Mucosa of rectum (tissue), 2 donors: Measurements from ENCODE around the gene CREBBP.

Source experiments
- H3K27ac ChIP-seq, 2 donors: one replicate each; pipeline ENCODE4 v1.7.0; 2013; ENCODE audit warnings: inconsistent platforms in 2 of 2, low read depth in 2 of 2, low read length in 2 of 2
- H3K27me3 ChIP-seq, 2 donors: one replicate each; pipeline ENCODE4 v1.7.0; 2013; ENCODE audit warnings: low read length in 2 of 2; ENCODE audit not compliant: control insufficient read depth in 2 of 2, insufficient read depth in 2 of 2
- H3K36me3 ChIP-seq, 2 donors: one replicate each; pipeline ENCODE4 v1.7.0; 2013; ENCODE audit warnings: low read length in 2 of 2; ENCODE audit not compliant: control insufficient read depth in 2 of 2, insufficient read depth in 2 of 2
- H3K4me1 ChIP-seq, 2 donors: one replicate each; pipeline ENCODE4 v1.7.0; 2013; ENCODE audit warnings: low read length in 2 of 2, mild to moderate bottlenecking in 1 of 2; ENCODE audit not compliant: control insufficient read depth in 2 of 2, insufficient read depth in 2 of 2
- H3K4me3 ChIP-seq, 2 donors: one replicate each; pipeline ENCODE4 v1.7.0; 2013; ENCODE audit warnings: low read length in 2 of 2
- H3K9ac ChIP-seq, 2 donors: one replicate each; pipeline ENCODE4 v1.7.0; 2013; ENCODE audit warnings: low read length in 2 of 2, low read depth in 1 of 2, mild to moderate bottlenecking in 1 of 2
- H3K9me3 ChIP-seq, 2 donors: one replicate each; pipeline ENCODE4 v1.7.0; 2013; ENCODE audit warnings: low read length in 2 of 2; ENCODE audit not compliant: control insufficient read depth in 2 of 2
- donor health status: healthy.
- donor health status: Normal muscosa, but diverticular disease.

Gene CREBBP

DNA sequence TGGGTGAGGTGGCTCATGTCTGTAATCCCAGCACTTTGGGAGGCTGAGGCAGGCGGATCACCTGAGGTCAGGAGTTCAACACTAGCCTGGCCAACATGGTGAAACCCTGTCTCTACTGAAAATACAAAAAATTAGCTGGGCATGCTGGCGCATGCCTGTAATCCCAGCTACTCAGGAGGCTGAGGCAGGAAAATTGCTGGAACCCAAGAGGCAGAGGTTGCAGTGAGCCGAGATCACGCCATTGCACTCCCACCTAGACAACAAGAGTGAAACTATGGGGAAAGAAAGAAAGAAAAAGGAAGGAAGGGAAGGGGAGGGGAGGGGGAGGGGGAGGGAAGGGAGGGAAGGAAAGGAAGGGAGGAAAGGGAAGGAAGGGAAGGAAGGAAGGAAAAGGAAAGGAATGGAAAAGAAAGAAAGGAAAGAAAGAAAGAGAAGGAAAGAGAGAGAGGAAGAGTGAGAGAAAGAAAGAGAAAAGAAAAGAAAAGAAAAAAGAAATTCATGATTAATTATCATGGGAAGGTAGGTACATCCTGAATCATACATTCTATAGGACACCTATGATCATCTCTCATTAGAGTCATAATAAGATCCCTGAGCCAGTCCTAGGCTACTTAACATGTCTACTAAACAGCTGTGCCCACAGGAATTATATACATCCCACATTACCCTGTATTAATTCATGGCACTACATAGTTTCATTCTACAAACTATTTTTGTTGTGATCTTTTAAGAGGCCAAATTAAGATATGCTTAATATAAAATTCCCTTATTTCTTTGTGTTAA is 40.9 kb downstream of the CREBBP start:
- Histone ChIP-seq H3K27ac (no peak overlapping the region), H3K4me1 (no peaks in the 10 kb centered on the region), H3K4me3 (no peak overlapping the region), H3K9me3 (no peaks in the 10 kb centered on the region), H3K9ac (no peak overlapping the region), H3K36me3 (peaks cover 0 to 6% of the 10 kb centered on the region in 2 donors), H3K27me3 (no peaks in the 10 kb centered on the region)

DNA sequence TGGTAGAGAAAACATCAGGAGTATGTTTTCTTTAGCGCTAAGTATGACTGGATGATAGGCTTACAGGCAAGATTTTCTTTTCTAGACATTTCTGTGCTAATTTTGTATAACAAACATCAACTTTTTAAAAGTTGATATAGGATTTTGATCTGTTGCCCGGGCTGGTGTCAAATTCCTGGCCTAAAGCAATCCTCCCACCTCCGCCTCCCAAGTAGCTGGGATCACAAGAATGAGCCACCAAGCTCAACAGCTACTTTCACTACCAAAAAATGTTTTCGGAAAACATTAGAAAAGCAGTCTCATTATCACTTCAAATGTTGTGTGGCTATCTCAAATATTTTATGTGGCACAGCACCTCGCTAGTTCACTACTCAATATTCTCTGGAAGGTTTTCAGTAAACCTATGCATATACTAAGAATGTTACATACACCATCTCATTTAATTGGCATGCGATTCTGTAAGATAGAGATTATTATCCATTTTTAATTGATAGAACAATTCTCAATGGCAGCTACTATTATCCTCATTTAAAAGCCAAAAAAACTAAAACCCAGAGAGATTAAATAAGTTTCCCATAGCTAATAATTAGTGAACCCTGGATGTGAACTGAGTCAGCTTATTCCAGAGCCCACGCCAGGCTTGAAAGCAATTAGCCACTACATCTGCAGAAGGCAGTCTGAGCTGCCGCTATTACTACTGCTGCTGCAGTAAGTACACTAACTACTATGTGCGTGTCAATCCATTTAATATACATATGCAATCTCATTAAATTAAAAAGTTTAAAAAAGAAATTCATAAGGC is 41.7 kb downstream of the CREBBP start:
- Histone ChIP-seq H3K4me3 (no peak overlapping the region), H3K9ac (no peak overlapping the region), H3K27me3 (no peaks in the 10 kb centered on the region), H3K9me3 (no peaks in the 10 kb centered on the region), H3K27ac (no peak overlapping the region), H3K4me1 (no peaks in the 10 kb centered on the region), H3K36me3 (peaks cover 2 to 6% of the 10 kb centered on the region in 2 donors)

DNA sequence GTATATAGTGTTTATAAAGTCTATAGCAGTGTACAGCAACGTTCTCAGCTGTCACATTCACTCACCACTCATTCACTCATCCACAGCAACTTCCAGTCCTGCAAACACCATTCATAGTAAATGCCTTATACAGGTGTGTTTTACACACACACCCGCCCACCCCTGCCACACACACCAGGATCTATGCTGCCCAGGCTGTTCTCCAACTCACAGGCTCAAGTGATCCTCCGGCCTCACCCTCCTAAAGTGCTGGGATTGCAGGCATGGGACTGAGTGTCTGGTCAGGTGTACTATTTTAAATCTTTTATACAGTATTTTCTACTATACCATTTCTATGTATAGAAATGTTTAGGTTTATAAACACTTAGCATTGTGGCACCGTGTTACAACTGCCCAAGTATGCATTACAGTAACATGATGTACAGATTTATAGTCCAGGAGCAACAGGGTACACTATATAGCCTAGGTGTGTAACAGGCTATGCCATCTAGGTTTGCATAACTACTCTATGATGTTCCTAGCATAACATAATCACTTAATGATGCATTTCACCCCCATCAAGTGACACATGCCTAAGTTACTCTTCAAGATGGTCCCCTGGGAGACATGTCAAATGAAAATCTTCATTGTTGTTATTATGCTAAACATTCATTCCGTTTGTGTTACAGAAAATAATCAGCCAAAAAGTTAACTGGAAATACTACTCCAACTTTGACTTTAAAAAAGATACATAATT is 42.5 kb downstream of the CREBBP start:
- H3K4me1 ChIP-seq, result no peaks in the 10 kb centered on the region

DNA sequence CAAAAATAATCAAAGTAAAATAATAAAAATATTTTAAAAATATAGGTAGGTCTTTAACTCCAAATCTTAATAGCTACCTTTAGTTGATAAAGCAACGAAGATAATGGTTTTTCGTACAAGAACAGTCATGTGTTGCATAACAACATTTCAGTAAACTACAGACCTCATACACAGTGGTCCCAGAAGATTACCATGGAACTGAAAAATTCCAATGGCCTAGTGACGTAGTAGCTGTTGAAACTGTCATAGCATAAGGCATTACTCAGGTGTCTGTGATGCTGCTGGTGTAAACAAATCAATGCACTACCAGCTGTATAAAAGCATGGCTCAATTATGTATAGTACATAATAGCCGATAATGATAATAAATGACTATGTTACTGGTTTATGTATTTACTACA is 43.9 kb downstream of the CREBBP start:
- H3K9me3 ChIP-seq, result peaks cover 0 to 6% of the 10 kb centered on the region in 2 donors
- H3K4me3 ChIP-seq, result no peak overlapping the region
- no peak overlapping the region for H3K9ac ChIP-seq
- H3K36me3 ChIP-seq, result peaks cover 2 to 6% of the 10 kb centered on the region in 2 donors
- no peaks in the 10 kb centered on the region for H3K27me3 ChIP-seq
- H3K4me1 ChIP-seq, result no peaks in the 10 kb centered on the region
- no peak overlapping the region for H3K27ac ChIP-seq

More for the DNA sequence above, 42.5 kb downstream of the CREBBP start:
- Histone ChIP-seq H3K27ac (no peak overlapping the region), H3K9ac (no peak overlapping the region), H3K4me3 (no peak overlapping the region), H3K27me3 (no peaks in the 10 kb centered on the region), H3K9me3 (no peaks in the 10 kb centered on the region), H3K36me3 (peaks cover 2 to 6% of the 10 kb centered on the region in 2 donors)

DNA sequence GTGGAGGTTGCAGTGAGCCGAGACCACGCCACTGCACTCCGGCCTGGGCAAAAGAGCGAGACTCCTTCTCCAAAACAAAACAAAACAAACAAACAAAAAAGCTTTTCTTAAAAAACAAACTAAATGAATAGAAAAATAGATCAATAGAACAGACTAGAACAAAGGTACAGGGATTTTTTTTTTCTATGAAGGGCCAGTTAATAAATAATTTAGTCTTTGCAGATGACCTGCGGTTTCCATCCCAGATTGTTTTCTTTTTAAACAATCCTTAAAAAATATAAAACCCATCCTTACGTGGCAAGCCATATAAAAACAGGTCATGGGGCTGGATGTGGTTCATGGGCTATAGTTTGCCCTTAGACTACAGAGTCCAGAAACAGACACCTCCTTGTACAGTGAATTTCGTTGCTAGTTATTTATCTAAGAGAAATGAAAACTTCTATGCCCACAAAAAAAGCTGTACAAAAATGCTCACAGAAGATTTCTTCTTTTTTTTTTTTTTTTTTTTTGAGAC is 45.4 kb downstream of the CREBBP start:
- H3K4me1 ChIP-seq, result no peaks in the 10 kb centered on the region
- no peak overlapping the region for H3K9ac ChIP-seq
- H3K27me3 ChIP-seq, result no peaks in the 10 kb centered on the region
- peaks cover 2 to 6% of the 10 kb centered on the region in 2 donors for H3K36me3 ChIP-seq
- H3K4me3 ChIP-seq, result no peak overlapping the region
- no peak overlapping the region for H3K27ac ChIP-seq
- H3K9me3 ChIP-seq, result peaks cover 0 to 6% of the 10 kb centered on the region in 2 donors

GRCh38 chr16:3832668-3833067 is 47.8 kb downstream of the CREBBP start:
- Histone ChIP-seq H3K4me3 (no peak overlapping the region), H3K4me1 (no peaks in the 10 kb centered on the region), H3K27me3 (no peaks in the 10 kb centered on the region), H3K9me3 (peaks cover 0 to 6% of the 10 kb centered on the region in 2 donors), H3K9ac (no peak overlapping the region), H3K36me3 (peaks cover 2% of the 10 kb centered on the region in 2 donors), H3K27ac (no peak overlapping the region)

DNA sequence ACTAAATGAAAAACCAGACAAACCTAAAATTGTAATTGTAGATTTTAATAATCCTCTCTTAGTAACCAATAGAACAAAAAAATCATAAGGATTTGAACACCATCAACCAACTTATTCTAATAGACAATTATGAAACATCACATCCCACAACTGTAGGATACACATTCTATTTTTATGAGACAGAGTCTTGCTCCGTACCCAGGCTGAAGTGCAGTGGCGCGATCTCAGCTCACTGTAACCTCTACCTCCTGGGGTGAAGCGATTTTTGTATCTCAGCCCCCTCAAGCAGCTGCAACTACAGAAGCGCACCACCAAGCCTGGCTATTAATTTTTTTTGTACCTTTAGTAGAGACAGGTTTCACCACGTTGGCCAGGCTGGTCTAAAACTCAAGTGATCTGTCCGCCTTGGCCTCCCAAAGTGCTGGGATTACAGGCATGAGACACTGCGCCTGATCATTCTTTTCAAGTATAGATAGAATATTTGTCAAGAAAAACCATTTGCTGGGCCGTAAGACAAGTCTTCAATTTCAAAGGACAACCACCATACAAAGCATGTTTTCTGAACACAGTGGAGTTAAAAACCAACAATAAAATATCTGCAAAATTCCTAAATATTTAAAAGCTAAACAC is 49.8 kb downstream of the CREBBP start:
- no peaks in the 10 kb centered on the region for H3K27me3 ChIP-seq
- no peak overlapping the region for H3K4me3 ChIP-seq
- H3K9me3 ChIP-seq, result peaks cover 0 to 6% of the 10 kb centered on the region in 2 donors
- no peaks in the 10 kb centered on the region for H3K4me1 ChIP-seq
- no peak overlapping the region for H3K9ac ChIP-seq
- H3K27ac ChIP-seq, result no peak overlapping the region
- H3K36me3 ChIP-seq, result peaks cover 0 to 2% of the 10 kb centered on the region in 2 donors

- Histone ChIP-seq H3K27me3 (no peaks in the 10 kb centered on the region), H3K36me3 (peaks cover 0 to 2% of the 10 kb centered on the region in 2 donors), H3K4me3 (no peak overlapping the region), H3K9me3 (peaks cover 0 to 6% of the 10 kb centered on the region in 2 donors), H3K4me1 (peaks cover 0 to 4% of the 10 kb centered on the region in 2 donors), H3K27ac (no peak overlapping the region), H3K9ac (no peak overlapping the region)
Measured at GRCh38 chr16:3829631-3830536, 50.6 kb downstream of the CREBBP start.

GRCh38 chr16:3825940-3826339 is 54.6 kb downstream of the CREBBP start:
- no peak overlapping the region for H3K27ac ChIP-seq
- H3K27me3 ChIP-seq, result no peaks in the 10 kb centered on the region
- no peaks in the 10 kb centered on the region for H3K9me3 ChIP-seq
- H3K9ac ChIP-seq, result no peak overlapping the region
- H3K36me3 ChIP-seq, result no peaks in the 10 kb centered on the region
- peaks cover 2 to 14% of the 10 kb centered on the region in 2 donors for H3K4me1 ChIP-seq
- H3K4me3 ChIP-seq, result no peak overlapping the region
